GM18907 (cell line): ENCODE data around the gene ZMIZ1.

ENCODE experiments used
- ATAC-seq: cut with Tn5 transposase; IDR thresholded peaks from one replicate; pipeline ENCODE4 v1.9.1; 2021; ENCODE audit warnings: mild to moderate bottlenecking, moderate library complexity; ENCODE audit not compliant: unreplicated experiment

ZMIZ1 gene

DNA sequence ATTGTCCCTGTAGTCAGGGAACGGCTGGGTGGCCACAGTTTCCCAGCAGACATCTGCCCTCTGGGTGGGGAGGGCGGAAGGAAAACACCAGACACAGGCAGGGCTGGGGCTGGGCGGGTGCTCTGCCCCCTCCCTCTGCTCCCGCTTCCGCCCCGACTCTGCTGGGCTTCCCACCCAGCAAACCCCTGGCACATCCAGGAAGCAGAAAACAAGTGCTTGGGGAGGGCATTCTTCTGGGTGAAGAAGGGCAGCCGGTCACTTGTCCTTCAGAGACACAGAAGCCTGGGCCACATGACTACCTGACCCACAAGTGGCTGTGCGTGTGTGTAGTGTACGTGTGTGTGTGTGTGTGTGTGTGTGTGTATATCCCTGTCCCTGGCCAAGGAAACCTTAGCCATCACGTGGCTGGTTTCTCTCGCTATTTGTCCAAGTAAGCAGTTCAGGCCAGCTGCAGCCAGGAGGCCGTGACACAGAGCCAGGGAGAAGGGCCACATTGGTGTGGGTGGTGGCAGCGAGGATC, 77.9 kb downstream of the ZMIZ1 start:
- no peak for ATAC-seq

DNA sequence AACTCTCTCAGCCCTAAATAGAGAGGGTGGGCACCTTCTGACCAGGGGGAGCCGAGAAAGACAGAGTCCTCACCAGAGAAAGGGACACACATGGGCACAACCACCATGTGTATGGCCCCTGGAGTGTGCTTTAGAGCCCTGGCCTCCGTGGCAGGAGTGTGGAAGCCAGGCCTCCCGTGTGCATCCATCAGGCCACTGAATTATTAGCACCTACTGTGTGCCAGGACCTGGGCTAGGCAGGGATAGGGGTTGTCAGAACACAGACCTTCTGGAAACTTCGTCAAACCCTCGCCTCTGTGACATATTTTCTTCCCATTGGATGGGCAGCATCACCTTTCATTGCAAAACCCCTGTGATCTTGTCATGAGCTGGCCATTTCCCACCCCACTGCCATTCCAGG, 78.5 kb downstream of the ZMIZ1 start:
- no peak for ATAC-seq

DNA sequence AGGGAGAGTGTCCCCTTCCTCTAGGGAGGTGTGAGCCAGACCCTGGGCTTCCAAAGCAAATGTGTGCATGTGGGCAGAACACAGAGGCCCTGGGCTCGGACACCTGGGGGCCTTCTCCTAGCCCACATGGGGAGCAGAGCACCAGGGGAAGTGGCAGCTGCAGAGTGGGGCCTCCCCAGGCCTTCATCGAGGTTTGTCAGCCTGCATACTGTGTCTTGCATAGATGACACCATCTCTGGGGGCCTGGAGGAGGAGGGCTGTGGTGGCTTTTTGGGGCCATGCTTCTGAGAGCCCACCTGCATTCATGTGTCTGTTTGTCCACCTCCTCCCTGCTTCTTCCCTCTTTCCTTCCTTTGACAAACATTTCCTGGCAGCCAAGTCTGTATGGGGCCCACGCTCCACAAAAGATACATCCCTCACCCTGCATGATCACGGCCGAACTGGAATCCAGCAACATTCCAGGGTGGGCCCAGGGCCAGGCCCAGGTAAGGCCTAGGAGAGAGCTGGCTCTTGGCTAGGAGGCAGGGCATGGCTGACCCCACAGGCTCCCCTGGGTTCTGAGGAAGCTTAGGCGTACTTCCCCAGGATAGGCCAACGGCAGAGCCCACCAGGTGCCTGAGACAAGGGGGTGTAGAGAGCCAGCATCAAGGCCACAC, 79.2 kb downstream of the ZMIZ1 start:
- no peak for ATAC-seq

DNA sequence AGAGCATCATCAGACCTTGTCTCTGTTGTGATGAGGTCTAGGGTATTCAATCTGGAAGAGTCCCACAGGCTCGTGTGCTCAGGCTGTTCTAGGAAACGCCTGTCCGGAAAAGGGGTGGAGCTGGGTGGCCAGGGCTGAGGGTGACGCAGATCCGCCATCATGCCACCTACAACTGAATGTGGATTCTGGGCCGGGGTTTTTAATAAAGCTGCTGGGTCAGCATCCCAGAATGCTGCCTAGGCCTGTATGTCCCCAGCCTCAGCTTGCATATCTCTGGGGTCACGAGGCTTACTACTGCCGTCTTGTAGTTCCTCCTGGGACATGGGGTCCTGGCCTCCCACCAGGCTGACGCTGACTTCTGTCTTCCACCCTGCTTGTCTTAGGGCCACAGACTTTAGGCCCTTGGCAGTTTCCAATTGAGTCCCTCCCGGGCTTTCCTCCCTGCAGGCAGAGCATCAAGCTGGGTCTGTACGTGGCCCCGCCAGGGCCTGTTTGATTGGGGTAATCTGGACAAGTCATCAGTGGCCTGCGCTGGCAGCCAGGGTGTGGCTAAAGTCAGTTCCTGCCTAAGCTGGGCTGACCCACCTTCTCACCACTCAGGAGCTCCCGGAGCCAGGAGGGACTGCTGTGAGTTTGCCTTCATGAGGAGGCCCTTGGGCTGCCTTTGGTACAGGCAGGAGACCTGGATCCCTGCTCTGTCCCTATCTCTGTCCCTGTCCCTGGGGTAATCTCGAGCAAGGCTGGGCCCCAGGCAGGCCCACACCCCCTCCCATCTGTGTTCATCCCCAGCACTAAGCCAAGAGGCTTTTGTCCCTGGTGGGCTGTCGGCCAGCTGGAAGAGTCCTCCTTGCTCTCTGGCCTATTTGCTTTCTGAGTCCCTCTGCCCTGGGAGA, 79.9 kb downstream of the ZMIZ1 start:
- no peak for ATAC-seq

DNA sequence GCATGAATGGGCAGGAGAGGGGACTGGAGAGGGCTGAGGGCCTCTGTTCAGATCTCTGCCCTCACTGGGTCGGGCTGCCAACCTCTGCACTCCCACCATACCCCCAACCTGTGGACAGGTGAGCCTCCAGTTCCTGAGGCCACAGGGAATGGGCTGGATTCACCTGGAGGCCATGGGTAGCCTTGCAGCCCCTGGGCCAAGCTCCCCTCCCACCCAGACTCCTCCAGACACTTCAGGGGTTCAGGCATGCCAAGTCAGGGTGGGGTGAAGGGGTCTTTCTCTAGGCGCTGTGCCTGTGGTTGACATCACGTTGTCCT, 80.5 kb downstream of the ZMIZ1 start:
- ATAC-seq, result no peak

DNA sequence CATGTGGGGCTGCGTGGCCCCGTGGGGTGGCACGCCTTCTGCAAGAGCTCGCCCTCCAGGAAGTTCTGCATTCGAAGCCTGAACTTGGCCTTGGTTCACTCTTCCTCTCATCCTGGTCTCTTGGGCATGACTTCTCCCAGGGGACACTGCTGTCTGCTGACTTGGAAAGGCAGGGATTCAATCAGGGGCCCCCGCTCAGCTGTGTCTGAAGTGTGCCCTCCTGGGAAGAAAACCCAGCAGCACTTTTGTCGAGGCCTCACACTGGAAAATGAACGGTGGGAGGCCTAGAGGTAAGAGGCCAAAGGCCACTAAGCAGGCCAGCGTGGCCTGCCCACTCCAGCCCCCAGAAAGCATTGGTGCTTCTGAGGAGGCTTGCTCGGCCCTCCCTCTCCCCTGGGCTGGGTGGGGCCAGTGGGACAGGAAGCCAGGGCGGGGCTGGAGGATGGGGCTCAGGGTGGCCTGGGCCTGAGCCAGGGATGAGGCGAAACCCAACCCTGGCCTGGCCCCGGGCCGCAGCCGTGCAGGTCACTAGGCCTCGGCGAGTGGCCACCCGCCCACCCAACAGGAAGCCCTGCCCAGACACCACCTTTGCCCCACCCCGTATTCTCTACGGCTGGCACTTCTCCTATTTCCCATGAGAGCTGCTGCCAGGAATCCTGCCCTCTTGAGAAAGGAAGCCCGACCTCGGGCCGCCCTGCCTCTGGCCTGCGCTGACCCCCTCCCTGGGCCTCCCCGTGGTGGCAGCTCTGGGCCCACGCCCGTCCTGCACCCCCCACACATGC, 81.1 kb downstream of the ZMIZ1 start:
- ATAC-seq, result peak; percentile 83

DNA sequence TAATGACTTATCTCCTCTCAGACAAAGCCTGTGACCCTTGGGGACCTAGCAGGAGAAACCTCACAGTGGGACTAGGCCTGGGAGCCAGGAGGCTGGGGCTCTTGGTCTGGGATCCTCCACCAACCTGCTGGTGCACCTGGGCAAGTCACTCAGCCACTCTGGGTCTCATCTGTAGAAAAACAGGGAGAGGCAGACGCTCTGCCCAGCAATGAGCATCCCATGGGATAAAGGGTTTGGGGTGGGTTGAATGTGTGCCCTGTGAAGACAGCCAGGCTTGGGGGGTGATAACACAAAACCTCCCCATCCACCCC, 81.6 kb downstream of the ZMIZ1 start:
- ATAC-seq, result no peak

DNA sequence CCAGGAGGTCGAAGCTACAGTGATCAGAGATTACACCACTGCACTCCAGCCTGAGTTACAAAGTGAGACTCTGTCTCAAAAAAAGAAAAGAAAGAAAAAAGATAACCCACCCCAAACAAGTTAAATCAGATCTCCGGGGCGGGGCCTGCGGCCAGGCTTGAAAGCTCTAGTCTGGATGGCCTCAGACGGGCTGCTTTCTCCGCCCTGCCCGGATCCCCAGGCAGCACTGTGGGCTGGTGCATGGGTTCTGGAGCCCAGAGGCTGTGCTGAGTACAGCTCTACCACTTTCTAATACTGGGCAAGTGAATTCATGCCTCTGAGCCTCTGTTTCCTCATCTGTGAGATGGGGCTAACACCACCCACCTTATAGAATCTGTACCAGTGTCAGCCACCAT, 83.7 kb downstream of the ZMIZ1 start:
- ATAC-seq, result no peak

DNA sequence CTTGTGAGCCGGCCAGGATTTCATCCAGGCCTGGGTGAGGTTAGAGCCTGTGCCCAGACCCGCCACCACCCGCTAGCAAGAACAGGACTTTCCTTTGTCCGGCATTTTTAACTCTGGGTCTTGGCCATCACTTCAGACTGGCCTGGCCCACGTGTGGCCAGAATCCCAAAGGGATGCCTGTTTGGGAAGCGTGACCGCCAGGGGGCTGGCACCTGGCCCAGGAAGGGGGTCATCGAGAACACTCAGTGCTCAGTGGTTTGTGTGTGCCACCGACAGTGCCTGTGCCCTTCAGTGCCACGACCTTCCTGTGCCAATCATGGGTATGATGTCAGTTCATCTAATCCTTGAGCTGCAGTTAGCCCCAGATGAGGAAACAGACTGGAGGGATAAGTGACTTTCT, 85.0 kb downstream of the ZMIZ1 start:
- no peak for ATAC-seq

DNA sequence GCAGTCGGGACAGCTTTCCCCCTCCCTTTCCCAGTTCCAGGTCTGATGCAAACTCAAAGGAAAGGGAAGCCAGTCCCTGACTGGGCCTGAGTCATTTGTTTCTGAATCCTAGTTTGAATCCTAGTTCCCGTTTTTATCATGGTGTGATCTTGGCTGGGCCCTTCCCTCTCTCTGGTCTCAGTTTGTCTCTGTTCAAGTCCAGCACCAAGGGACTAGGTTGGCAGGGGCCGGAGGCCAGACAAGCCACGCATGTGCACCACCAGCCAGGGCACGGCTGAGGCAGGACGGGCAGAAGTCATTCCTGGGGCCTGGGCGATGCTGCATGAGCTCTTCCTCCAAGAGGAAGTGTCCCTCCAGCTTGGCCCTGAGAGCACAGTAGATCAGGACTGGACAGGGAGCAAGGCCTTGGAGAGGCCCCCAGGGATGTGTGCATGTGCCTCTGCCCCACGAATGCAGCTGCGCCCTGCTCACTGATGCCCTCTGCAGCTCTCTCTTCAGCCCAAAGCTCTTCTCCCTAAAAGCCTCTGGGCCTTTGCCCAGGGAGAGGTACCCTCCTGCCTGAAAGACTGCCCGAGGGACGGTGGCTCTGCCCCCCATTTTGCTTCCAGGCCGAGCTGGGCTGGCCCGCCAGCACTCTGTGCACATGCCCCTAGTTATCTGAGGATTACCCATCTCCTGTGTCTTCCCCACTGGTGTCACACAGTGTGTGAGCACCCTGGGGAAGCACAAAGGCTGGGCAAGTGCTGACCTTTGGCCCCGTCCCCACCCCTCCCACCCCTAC, 86.7 kb downstream of the ZMIZ1 start:
- ATAC-seq, result no peak

DNA sequence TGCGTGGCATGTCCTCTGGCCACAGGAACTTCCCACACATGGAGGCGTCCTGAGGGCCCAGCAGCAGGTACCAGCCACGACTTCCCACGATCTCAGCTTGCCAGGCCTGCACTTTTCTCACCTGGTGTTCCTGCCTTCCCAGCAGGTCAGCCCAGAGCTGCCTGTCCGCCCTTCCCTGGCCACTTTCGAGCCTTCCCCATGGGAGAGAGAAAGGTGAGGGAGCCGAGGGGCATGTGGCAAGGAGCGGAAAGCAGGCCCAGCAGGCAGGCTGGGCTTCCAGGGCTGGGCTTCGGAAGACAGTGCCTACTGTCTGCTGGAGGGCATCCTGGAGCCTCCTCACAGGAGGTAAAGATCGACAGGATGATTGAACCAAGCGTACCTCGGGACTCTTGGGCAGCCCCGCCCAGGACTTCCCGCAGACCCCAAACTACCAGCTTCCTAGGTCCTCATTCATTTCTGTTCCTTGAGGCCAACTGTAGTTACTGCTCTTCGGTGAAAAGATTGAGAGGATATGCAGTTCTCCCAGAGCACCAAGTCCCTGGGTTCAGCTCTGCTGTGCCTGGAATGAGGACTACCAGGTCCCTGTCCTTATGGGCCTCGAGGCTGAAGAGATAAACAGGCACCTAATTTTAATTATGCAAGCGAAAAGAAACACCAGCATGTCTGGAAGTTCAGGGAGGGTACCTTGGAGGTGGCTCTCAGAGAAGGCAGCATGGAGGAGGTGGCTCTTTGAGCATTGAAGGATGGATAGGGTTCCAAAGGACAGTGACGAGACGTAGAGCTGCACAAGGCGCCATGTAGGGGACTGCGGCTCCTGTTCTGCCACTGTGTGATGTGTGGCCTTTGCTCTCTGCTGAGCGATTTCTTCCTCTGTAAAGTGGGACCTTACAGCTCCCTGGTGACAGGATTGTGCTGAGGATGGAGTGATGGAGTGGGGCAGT, 87.8 kb downstream of the ZMIZ1 start:
- no peak for ATAC-seq

DNA sequence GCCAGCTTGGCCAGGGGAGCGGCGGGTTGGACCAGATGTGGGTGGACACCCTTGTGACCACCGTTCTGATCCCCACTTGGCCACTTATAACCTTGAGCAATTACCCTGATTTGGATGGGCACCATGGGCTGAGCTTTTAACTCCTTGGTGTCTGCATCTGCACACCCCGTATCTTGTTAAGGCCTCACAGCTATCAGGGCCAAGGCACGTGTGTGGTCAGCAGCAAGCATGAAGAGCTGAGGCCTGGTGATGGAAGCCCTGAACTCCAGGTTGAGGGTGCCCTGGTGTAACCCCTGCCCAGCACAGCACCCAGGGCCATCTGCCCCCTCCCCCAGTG, 89.2 kb downstream of the ZMIZ1 start:
- no peak for ATAC-seq

DNA sequence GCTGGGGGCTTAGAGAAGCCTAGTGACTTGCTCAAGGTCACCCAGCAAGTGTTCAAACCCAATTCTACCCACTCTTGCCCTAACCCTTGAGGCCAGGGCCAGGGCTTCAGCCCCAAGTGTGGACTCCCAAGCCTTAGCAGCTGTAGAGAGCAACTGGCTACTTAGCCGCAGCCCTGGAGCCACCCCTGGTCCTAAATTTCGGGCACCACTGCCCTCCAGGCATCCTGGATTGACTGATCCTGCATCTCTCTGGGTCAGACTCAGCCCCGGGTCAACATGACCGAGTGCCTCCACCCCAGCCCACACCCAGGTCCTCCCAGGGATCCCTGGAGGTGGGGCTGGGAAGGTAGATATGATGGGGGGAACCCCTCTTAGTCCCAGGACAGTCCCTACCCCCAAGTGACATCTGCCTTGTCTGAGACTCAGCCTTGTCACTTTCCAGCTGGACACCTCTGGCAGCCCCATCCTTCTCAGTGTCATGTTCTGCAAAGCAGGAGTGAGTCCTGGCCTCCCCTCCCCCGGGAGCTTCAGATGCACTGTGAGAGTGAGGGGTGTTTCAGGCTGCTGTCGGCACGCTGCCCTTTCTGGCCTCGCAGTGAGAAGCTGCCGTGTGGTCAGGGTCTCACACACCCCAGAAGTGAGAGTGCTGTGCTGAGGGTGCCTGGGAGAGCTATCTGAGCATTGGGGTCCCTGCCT, 89.8 kb downstream of the ZMIZ1 start:
- ATAC-seq, result no peak

DNA sequence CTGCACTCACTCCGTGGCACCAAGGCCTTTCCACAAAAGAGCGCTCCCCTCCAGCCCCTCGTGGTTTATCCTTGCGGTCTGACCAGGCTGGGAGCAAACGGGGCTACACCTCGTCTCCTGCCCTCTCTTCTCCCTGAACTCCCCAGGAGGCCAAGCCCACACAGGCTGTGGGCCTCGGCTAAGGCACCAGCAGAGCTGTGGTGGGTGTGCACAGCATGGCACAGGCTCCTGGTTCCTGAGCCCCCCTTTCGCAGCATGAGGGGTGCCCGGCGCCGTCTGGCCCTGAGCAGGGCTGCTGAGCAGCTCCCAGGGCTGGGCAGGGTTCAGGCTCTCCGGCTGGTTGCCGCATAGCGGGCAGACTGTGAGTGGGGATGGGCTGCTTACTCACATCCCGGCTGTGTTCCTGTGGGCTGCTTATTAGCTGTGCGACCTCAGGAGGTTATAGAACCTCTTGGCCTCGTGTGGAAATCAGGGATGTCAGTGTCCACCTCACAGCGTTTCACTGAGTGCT, 90.4 kb downstream of the ZMIZ1 start:
- no peak for ATAC-seq

DNA sequence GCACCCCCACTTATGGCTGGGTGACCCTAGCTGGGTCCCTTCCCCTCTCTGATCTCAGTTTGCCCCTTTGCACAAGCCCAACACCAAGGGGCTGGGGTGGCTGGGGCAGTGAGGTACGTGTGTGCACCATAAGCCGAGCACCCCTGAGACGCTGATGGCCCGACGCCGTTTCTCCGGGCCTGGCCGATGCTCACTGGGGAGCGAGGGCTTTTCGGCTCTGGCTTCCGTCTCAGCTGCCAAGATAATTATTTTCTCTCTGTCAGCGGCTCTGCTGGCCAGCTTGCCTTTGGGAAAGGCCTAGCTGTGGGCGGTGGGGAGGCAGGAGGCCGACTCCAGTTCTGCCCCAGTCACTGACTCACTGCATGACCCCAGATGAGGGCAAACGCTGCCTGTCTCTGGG, 91.0 kb downstream of the ZMIZ1 start:
- ATAC-seq, result no peak

DNA sequence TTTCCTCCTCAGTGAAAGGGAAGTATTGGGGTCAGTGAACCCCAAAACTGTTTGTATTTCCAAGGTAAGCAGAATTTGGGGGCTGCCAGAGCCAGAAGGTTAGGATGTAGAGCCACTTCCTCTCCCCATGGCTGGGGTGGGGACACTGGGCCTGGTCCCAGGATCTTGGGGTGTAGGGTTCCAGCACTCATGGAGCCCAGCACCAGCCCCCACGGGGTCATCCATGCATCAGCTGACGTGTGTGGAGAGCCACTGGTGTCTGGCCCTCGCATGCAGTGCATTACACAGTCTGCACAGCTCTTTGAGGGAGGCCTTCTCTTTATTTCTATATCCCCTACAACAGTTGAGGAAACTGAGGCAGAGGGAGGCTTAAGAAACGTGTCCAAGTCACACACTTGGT, 91.4 kb downstream of the ZMIZ1 start:
- no peak for ATAC-seq

DNA sequence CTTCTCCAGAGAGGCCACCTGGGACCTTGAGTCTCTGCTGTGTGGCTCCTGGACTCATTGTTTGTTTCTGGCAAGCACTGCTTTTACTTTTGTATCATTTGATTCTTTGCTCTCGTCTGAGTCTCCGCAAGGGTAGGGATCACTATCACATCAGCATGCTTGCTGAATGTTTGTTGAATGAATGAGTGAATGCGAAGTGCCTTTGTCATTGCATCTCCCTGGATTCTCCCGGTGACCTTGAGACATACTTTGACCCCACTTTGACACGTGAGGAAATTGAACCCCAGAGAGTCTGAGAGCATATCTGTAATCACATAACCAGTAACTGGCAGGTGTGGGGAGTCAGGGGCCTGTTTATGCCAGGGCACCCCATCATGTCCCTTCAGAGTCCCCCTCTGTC, 92.8 kb downstream of the ZMIZ1 start:
- no peak for ATAC-seq

DNA sequence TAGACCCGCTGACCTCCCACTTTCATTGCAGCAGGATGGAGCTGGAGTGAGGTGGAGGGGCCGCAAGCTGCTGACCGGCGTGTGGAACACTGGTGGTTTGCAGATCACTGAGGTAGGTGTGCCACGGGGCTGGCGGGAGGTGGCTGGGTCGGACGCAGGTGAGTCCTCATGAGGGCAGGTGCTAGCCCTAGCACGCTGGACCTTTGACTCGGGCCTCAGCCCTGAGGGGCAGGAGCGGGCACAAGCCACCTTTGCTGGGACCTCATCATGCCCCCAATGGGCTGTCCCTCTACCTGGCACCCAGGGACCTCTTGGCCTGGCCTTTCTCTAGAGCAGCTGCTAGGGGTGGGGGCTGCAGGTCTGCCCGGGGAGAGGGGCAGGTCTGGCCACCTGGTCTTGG, 93.3 kb downstream of the ZMIZ1 start:
- ATAC-seq, result no peak
